GM21529 (cell line): ENCODE data around the gene LILRA6.
"Not testable (repeated sequence)": the region's sequence is repeated elsewhere in the genome, so short reads cannot be mapped to it uniquely, and the experiment has no call there.

Source experiments
- ATAC-seq: cut with Tn5 transposase; IDR thresholded peaks from one replicate; pipeline ENCODE4 v1.9.1; 2021; ENCODE audit not compliant: unreplicated experiment

Gene LILRA6

GRCh38 chr19:54266133-54266532, 23.5 kb upstream of the LILRA6 start:
- ATAC-seq: no peak

- ATAC-seq: no peak
Measured at GRCh38 chr19:54262470-54262869, 19.9 kb upstream of the LILRA6 start.

GRCh38 chr19:54262066-54262465, 19.5 kb upstream of the LILRA6 start:
- no peak for ATAC-seq

GRCh38 chr19:54257116-54257480, 14.5 kb upstream of the LILRA6 start, which contains the start of gene LILRB5:
Gene LILRB5, minus strand, starts transcription at chr19:54257273. Its CDS starts 80 bp downstream, at chr19:54257193.
- no peak for ATAC-seq

DNA sequence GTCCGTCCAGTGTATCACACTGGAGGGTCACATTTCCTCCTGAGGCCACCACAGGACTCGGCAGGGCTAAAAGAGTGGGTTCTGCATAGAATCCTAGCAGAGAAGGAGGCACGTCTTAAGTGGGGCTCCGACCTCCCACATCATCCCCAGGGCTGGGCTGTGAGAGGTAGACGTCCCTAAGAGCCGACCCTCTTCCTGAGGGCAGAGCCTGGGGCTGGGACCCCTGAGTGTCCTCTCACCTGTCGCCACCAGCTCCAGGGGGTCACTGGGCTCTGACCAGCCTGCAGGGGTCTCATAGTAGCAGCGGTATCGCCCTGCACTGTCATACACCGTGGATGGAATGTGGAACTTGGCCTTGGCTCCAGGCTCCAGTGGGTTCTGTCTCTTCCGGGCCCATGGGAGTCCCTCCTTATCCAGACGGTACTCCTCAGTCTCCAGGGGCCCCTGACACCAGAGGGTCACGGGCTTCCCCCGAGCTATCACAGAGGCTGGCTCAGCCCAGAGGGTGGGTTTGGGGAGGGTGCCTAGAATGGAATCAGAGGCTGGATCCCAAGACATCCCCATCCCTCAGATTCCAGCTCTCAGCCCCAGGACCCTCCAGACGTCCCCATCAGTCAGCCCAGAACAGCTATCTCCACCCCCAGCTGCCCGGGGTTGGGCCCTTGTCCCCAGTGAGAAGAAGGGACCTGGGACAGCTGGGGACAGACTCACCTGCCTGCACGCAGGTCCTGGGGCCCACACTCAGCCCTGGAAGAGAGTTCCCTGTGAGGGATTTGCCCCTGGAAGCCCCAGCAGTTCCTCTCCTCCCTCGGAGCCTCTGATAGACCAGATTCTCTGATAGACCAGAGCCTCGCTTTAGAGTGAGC, 13.9 kb upstream of the LILRA6 start:
- no peak for ATAC-seq

DNA sequence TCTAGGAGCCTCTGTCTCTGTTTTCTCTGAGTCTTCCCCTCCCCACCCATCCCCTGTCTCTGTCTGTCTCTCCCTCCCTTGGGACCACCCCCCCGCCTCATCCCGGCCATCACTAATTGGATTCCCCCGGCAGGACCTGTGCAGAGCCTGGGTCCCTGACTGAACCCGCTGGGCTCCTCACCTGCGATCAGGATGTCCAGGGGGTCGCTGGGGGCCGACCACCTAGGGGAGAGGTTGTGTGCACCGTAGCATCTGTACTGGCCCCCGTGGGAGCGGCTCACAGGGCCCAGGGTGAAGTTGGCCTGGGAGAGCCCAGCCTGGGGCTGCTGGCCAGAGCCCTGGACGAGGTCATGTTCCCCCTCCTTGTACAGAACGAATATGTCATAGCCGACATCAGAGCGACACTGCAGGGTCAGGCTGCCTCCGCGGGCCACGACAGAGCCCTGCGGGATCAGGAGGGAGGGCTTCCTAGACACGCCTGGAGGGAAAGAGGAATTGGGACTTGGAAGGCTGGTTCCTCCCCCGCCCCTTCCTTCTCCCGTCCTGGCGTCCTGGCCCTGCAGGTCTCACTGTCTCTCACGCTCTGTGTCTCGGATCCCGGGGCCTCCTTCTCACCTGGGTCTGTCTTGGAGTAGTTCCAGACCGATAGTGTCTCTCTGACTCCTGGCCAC, 12.7 kb upstream of the LILRA6 start:
- ATAC-seq: no peak

GRCh38 chr19:54254195-54254906, 11.8 kb upstream of the LILRA6 start:
- ATAC-seq: no peak

DNA sequence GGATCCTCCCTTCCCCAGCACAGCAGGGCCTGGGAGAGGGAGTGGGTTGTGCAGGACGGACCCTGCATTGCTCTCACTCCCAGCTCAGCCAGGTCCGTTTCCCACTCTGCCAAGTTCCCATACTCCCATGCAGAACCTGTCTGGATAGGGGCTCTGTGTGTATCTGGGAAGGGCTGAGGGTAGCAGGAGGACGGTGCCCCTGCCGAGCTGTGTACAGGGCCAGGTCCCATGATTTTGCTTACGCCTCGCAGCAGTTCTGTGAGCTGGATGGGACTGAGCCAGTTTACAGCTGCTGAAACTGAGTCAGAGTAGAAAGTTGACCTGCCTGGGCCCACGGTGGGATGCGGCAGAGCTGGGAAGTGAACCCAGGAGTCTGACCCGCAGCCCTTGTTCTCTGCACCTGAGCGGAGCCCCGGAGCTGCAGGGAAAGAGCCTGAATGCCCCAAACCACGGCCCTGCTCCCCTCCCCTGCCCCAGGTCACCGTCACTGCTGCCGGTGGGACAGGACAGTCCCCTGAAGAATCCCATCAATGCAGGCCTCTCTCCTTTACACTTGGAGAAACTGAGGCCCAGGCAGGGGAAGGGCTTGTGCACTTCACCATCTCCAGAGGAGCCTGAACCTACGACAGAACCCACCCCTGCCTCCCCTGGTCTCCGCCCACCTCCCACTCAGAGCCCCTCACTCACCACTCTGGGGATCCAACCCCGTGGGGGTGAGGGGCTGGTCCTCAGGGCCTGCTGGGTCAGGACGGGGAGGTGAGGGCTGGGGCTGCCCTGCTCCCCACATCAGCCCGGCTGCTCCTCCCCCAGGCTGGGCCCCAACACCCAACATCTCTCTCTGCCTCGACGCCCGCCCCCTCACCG, 11.0 kb upstream of the LILRA6 start:
- ATAC-seq: no peak

DNA sequence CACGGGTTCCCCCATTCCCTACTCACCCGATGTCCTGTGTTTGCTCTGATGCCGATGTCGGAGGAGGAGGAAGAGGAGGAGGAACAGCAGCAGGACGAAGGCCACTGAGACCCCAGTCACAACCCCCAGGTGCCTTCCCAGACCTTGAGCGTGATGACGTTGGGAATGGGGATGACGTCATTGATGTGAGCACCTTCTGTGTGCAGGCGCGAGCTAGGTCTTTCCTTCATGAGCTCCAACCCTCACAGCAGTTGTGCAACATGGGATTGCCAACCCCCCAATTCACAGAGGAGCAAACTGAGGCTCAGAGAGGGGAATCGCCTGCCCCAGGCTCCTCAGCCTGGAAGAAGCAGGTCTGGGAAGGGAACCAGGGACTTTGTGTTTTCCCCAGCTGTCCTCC, 10.3 kb upstream of the LILRA6 start:
- no peak for ATAC-seq

- ATAC-seq: no peak
Measured at GRCh38 chr19:54252243-54252642, 9.7 kb upstream of the LILRA6 start.

DNA sequence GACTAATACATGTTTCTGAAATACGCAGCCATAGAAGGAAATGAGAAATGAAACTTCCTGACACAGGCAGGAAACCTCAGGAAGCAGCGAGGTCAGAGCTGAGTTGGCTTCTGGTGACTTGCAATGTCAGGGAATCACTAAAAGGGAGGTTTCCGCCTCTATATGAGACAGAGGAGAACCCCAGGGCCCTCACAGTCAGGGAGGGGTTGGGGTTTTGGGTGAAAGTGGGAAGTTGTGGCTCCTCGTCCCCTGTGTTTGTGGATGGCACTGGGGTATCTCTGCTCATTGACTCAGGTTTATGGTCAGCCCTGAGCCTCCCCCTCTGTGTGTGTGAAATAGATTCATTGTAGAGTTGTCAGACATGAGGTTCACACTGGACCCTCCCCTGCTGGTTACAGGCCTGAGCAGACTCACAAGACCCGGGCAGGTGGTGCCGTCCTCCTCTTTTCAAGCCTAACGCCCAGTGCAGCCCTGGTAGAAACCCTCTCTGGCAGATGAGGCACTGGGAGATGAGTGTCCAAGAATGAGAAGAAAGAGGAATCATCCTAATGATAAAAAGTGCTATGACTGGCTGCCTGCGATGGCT, 5.5 kb upstream of the LILRA6 start:
- no peak for ATAC-seq

GRCh38 chr19:54247106-54247930, 4.7 kb upstream of the LILRA6 start:
- ATAC-seq: no peak

DNA sequence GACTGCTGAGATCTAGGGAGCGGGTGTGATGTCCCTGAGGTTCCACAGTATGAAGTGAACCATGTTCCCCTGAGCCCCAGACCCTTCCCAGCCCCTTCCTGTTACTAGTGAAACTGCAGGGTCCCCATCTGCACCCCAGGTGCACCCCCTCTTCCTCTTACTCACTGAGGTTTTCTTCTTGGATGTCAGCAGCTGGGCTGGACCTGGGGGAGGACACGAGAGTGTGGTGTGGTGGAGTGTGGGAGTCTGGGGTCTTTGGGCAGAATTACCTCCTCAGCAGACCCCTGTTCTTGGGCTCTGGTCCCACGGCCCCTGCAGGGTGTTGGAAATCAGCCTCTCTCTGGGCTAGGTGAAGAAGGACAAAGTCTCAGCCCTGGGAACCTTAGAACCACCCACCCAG, 3.3 kb upstream of the LILRA6 start:
- ATAC-seq: no peak

DNA sequence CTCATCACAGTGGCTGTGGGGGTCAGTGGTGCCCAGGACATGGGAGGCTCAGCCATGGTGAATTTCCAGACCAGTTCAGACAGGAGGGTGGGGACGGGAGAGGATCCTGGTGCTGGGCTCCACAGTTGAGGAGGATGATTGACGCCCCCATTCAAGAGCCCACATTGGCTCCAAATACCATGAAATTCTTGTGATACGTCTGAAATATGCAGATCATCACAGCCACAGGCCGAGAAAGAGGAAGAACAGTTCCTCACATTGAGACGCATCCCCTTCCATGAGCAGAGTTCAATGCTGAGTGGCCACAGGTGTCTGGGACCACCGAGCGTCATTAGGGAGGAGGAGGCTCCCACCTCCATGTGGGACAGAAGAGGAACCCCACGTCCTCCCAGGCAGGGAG, 1.2 kb upstream of the LILRA6 start:
- not testable (repeated sequence) for ATAC-seq

DNA sequence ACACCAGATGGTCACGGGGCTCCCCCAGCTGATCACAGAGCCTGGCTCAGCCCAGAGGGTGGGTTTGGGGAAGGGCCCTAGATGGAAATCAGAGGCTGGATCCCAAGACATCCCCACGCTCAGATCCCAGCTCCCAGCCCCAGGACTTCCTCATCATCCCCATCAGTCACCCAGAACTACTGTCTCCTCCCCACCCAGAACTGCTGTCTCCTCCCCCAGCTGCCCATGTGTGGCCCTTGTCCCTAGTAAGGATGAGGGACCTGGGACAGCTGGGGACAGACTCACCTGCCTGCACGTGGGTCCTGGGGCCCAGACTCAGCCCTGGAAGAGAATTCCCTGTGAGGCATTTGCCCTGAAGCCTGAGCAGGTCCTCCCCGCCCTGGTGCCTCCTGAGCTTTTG, 356 bp downstream of the LILRA6 start:
- ATAC-seq: not testable (repeated sequence)

DNA sequence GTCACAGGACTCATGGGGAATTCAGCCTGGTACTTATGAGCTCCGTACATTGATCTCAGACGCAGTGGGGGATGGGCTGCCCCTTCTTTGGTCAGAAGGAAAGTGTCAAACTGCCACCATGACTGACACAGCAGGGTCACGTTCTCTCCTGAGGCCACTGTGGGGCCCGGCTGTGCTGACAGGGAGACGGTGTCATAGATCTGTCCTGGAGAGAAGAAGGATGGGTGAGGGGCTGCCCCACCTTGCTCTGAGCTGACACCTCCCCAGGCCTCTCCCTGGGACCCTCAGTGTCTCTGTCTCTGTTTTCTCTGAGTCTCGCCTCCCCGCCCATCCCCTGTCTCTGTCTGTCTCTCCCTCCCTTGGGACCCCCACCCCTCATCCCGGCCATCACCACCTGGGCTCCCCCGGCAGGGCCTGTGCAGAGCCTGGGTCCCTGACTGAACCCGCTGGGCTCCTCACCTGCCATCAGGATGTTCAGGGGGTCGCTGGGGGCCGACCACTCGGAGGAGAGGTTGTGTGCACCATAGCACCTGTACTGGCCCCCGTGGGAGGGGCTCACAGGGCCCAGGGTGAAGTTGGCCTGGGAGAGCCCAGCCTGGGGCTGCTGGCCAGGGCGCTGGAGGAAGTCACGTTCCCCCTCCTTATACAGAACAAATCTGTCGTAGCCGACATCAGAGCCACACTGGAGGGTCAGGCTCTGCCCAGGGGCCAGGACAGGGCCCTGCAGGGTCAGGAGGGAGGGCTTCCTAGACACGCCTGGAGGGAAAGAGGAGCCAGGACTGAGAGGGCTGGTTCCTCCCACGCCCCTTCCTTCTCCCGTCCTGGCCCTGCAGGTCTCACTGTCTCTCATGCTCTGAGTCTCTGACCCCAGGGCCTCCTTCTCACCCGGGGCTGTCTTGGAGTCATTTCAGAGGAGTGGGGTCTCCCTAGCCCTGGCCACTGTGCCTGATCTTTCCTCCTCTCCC, 1.9 kb downstream of the LILRA6 start:
- not testable (repeated sequence) for ATAC-seq

GRCh38 chr19:54239491-54240371, 2.9 kb downstream of the LILRA6 start:
- not testable (repeated sequence) for ATAC-seq
